Karpas-422 (cell line): ENCODE data around the gene PSMB11. TPM values are rescaled to one million over a fixed set of nuclear protein-coding genes. Genes with fewer than 3 reads are reported as not detected.

Source experiments
- DNase-seq: peaks from one replicate; pipeline ENCODE4 v3.0.0-alpha.2; 2015
- H2AFZ ChIP-seq: fragments of 200-600 bp; sonication (generic); 2 replicates; pipeline ENCODE4 v1.6.1; 2014; ENCODE audit warnings: antibody characterized with exemption, low read length, mixed read lengths
- H3K27ac ChIP-seq: fragments of 200-600 bp; sonication (generic); 2 replicates; pipeline ENCODE4 v1.5.1; 2014; ENCODE audit warnings: mild to moderate bottlenecking, low read length, moderate library complexity
- H3K27me3 ChIP-seq: fragments of 200-600 bp; sonication (generic); 2 replicates; pipeline ENCODE4 v1.6.1; 2014; ENCODE audit warnings: low read length, mixed read lengths
- H3K36me3 ChIP-seq: fragments of 200-600 bp; sonication (generic); 2 replicates; pipeline ENCODE4 v1.6.1; 2014; ENCODE audit warnings: low read length, mixed read lengths; ENCODE audit not compliant: insufficient read depth
- H3K4me1 ChIP-seq: fragments of 200-600 bp; sonication (generic); 2 replicates; pipeline ENCODE4 v1.6.1; 2014; ENCODE audit warnings: mild to moderate bottlenecking, low read length, mixed read lengths
- H3K4me2 ChIP-seq: fragments of 200-600 bp; sonication (generic); 2 replicates; pipeline ENCODE4 v1.6.1; 2014; ENCODE audit warnings: low read length, low read depth, mild to moderate bottlenecking; ENCODE audit not compliant: poor library complexity, severe bottlenecking
- H3K4me3 ChIP-seq: fragments of 200-600 bp; sonication (generic); 2 replicates; pipeline ENCODE4 v1.5.1; 2014; ENCODE audit warnings: mild to moderate bottlenecking, antibody characterized with exemption, low read length, mixed read lengths
- H3K79me2 ChIP-seq: fragments of 200-600 bp; sonication (generic); 2 replicates; pipeline ENCODE4 v1.6.1; 2014; ENCODE audit warnings: mild to moderate bottlenecking, low read length, mixed read lengths
- H3K9ac ChIP-seq: fragments of 200-600 bp; sonication (generic); 2 replicates; pipeline ENCODE4 v1.6.0; 2014; ENCODE audit warnings: low read length
- H3K9me2 ChIP-seq: fragments of 200-600 bp; sonication (generic), shearing (Covaris generic); replicated peaks from 2 replicates; pipeline ENCODE4 v1.6.0; 2014; ENCODE audit warnings: mild to moderate bottlenecking, low read length, moderate library complexity; ENCODE audit not compliant: insufficient read depth
- H3K9me3 ChIP-seq: fragments of 300-700, 200-600 bp; sonication (generic); 2 replicates; pipeline ENCODE4 v1.6.1; 2014; ENCODE audit warnings: low read length, mixed read lengths
- H4K20me1 ChIP-seq: fragments of 200-600 bp; sonication (generic); 2 replicates; pipeline ENCODE4 v1.6.1; 2014; ENCODE audit warnings: mild to moderate bottlenecking, antibody characterized with exemption, low read length, low read depth; ENCODE audit not compliant: insufficient read depth
- total RNA-seq: library from RNA; depleted of rRNA; stranded (reverse); fragments of >200 nt; shearing (Covaris generic); gene quantifications from 2 replicates; pipeline ENCODE4 v1.2.3, GENCODE V29; 2014; ENCODE audit warnings: low replicate concordance; rRNA removed

The PSMB11 gene
- total RNA-seq, result not detected in 2 replicates

DNA sequence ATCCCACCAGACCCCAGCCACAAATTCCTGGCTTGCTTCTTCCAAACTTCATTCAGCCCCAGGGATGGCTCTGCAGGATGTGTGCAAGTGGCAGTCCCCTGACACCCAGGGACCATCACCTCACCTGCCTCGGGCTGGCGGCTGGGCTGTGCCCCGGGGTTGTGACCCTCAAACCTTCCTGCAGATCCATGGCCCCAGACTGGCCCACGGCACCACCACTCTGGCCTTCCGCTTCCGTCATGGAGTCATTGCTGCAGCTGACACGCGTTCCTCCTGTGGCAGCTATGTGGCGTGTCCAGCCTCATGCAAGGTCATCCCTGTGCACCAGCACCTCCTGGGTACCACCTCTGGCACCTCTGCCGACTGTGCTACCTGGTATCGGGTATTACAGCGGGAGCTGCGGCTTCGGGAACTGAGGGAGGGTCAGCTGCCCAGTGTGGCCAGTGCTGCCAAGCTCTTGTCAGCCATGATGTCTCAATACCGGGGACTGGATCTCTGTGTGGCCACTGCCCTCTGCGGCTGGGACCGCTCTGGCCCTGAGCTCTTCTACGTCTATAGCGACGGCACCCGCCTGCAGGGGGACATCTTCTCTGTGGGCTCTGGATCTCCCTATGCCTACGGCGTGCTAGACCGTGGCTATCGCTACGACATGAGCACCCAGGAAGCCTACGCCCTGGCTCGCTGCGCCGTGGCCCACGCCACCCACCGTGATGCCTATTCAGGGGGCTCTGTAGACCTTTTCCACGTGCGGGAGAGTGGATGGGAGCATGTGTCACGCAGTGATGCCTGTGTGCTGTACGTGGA lies at the start of gene PSMB11:
Gene PSMB11, plus strand, starts transcription at position 51 of the 804 bp plus-strand sequence. Its CDS starts 14 bp downstream, at position 65.
- Histone ChIP-seq H2AFZ (no peak within 1 kb of the TSS), H3K4me2 (no peak within 1 kb of the TSS), H3K4me1 (no peaks in the 10 kb centered on the region), H3K9ac (no peak within 1 kb of the TSS), H3K27me3 (no peaks in the 10 kb centered on the region), H3K36me3 (no peaks in the 10 kb centered on the region), H3K9me3 (no peaks in the 10 kb centered on the region), H3K4me3 (no peak within 1 kb of the TSS), H3K9me2 (no peaks in the 10 kb centered on the region), H3K27ac (no peak within 1 kb of the TSS), H3K79me2 (no peaks in the 10 kb centered on the region), H4K20me1 (no peaks in the 10 kb centered on the region)
- no peak for DNase-seq

DNA sequence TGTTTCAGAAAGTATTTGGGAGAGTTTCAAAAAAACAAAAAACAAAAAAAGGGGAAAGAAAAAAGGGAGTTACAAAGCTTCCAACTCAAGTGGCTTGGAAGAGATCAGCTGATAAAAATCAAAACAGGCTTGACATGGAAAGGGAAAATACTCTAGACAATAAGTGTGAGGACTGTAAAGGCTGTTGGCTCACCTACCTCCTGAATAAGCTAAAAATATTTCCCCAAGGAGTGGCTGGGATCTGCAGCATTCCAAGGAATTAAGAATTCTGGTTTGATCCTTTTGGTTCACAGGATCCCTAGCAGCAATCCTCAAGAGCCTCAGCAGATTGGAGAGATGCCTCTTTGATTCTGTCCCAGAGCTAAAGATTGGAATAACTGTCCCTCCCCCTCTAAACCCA lies 48.5 kb upstream of the PSMB11 start:
- DNase-seq, result no peak
- Histone ChIP-seq H3K27me3 (no peaks in the 10 kb centered on the region), H4K20me1 (no peaks in the 10 kb centered on the region), H3K4me2 (no peak overlapping the region), H3K79me2 (no peaks in the 10 kb centered on the region), H3K9ac (no peak overlapping the region), H3K4me3 (no peak overlapping the region), H3K9me2 (no peaks in the 10 kb centered on the region), H3K9me3 (no peaks in the 10 kb centered on the region), H3K36me3 (no peaks in the 10 kb centered on the region), H2AFZ (no peak overlapping the region), H3K27ac (no peak overlapping the region), H3K4me1 (peaks cover 4% of the 10 kb centered on the region)

GRCh38 chr14:22994762-22995275 lies 47.2 kb upstream of the PSMB11 start:
- Histone ChIP-seq H3K4me1 (peaks cover 4% of the 10 kb centered on the region), H3K9ac (peak overlapping the region; percentile 17; the same call in 1 of the 2 replicates), H3K4me2 (no peak overlapping the region), H4K20me1 (no peaks in the 10 kb centered on the region), H3K4me3 (no peak overlapping the region), H3K9me2 (no peaks in the 10 kb centered on the region), H3K36me3 (no peaks in the 10 kb centered on the region), H3K9me3 (no peaks in the 10 kb centered on the region), H3K27me3 (no peaks in the 10 kb centered on the region), H3K27ac (no peak overlapping the region), H2AFZ (peak overlapping the region; percentile 67; the same call in 1 of the 2 replicates), H3K79me2 (no peaks in the 10 kb centered on the region)
- DNase-seq, result peak; percentile 79

- Histone ChIP-seq H3K79me2 (no peaks in the 10 kb centered on the region), H3K4me3 (no peak overlapping the region), H3K9ac (no peak overlapping the region), H3K4me1 (peaks cover 4% of the 10 kb centered on the region), H3K9me2 (no peaks in the 10 kb centered on the region), H3K27me3 (no peaks in the 10 kb centered on the region), H2AFZ (no peak overlapping the region), H4K20me1 (no peaks in the 10 kb centered on the region), H3K27ac (no peak overlapping the region), H3K4me2 (no peak overlapping the region), H3K9me3 (no peaks in the 10 kb centered on the region), H3K36me3 (no peaks in the 10 kb centered on the region)
- no peak for DNase-seq
These were observed 46.0 kb upstream of the PSMB11 start for GRCh38 chr14:22995889-22996625.

DNA sequence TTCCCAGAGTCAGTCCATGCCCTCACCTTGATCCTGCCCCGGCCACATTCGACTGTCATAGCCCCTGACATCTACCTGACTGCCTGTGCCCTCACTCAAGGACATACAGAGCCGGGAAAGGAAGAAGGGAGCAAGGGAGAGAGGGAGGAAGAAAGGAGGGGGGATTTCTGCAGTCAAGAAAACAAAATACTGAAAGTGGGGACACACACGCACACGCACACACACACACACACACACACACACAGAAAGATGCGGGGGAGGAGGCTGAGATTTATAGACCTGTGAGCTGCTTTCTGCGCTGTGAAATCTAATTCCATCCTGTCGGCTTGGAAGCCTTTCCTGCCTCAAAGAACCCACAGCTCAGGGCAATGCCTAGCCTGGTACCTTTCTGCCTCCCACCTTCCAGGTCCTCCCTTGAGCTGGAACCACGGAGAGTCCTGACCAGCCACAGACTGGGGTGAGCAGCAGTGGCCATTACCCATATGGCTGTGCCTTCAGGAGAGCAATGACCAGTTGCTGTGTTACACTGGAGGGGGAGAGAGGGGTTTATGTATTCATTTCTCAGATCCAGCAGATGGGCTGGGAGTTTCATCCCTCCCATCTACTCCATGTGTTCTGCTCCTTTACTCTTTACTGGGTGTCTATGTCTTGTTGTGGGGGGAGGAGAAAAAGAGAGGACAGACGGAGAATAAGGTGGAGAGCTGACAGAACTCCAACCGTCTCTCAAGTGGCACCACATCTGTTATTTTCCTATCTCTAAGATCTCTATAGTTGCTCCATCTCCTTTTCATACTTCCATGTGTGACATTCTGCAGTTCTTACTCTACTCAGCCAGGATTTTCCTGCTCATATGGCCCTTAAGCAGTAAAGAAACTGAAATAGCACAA lies 45.0 kb upstream of the PSMB11 start:
- Histone ChIP-seq H3K4me3 (no peak overlapping the region), H3K9ac (no peak overlapping the region), H3K79me2 (no peaks in the 10 kb centered on the region), H3K9me3 (no peaks in the 10 kb centered on the region), H3K9me2 (no peaks in the 10 kb centered on the region), H3K27me3 (no peaks in the 10 kb centered on the region), H3K27ac (no peak overlapping the region), H4K20me1 (no peaks in the 10 kb centered on the region), H2AFZ (no peak overlapping the region), H3K4me1 (peaks cover 4% of the 10 kb centered on the region), H3K36me3 (no peaks in the 10 kb centered on the region), H3K4me2 (no peak overlapping the region)
- DNase-seq, result no peak

- Histone ChIP-seq H3K9me3 (no peaks in the 10 kb centered on the region), H3K9ac (no peak overlapping the region), H3K4me3 (no peak overlapping the region), H3K27me3 (no peaks in the 10 kb centered on the region), H3K36me3 (no peaks in the 10 kb centered on the region), H3K9me2 (no peaks in the 10 kb centered on the region), H3K4me1 (peaks cover 4% of the 10 kb centered on the region), H3K79me2 (no peaks in the 10 kb centered on the region), H2AFZ (no peak overlapping the region), H3K4me2 (no peak overlapping the region), H4K20me1 (no peaks in the 10 kb centered on the region), H3K27ac (no peak overlapping the region)
- DNase-seq, result no peak
These were observed 44.2 kb upstream of the PSMB11 start for GRCh38 chr14:22997676-22998323.

DNA sequence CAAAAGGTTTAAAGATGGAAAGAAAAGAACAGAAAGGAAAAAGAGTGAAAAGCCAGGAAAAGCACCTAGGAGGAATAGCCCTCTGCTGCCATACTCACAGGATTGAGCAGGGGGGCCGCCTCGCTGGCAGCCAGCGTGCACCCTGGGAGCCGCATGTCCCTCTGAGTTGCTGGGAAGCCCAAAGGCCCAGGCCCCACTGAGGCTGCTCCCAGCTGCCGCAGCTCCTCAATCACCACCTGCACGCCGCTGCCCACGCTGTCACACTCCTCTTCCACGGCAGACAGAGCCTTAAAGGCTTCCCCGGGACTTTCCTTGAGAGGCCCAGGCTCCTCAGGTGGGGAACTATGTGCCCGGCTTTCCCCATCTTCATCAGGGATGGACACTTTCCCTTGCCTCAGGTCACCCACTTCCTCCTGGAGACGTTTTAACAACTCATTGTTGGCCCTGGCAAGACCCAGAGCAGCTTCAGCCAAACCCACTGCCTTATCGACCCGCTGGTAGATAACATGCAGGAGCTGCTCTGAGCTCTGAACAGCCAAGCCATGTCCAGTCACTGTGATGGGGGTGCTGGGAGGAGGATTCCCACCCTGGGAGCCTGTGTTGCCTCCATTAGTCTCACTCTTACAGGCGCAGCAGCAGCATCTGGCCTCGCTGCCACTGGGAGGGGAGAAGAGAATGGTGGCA lies 43.5 kb upstream of the PSMB11 start:
- Histone ChIP-seq H4K20me1 (no peaks in the 10 kb centered on the region), H3K4me3 (no peak overlapping the region), H3K9me2 (no peaks in the 10 kb centered on the region), H3K4me1 (peaks cover 4% of the 10 kb centered on the region), H3K9ac (no peak overlapping the region), H3K9me3 (no peaks in the 10 kb centered on the region), H2AFZ (no peak overlapping the region), H3K79me2 (no peaks in the 10 kb centered on the region), H3K27me3 (no peaks in the 10 kb centered on the region), H3K4me2 (no peak overlapping the region), H3K27ac (no peak overlapping the region), H3K36me3 (no peaks in the 10 kb centered on the region)
- DNase-seq, result no peak
